ENCODE measurements around the gene CDH3.
"Not testable (repeated sequence)": the region's sequence is repeated elsewhere in the genome, so short reads cannot be mapped to it uniquely, and the experiment has no call there.

Gene CDH3

GRCh38 chr16:68698091-68698490, 53.0 kb downstream of the CDH3 start:
- H3K4me3 ChIP-seq (ENCODE audit: low read depth, low read length): no peak overlapping the region

- no peak overlapping the region for H3K4me3 ChIP-seq (ENCODE audit: low read depth, low read length)
These were observed 55.0 kb downstream of the CDH3 start for GRCh38 chr16:68700120-68700519.

- H3K4me3 ChIP-seq (ENCODE audit: low read depth, low read length): no peak overlapping the region
These were observed 55.7 kb downstream of the CDH3 start for GRCh38 chr16:68700831-68701230.

- H3K4me3 ChIP-seq (ENCODE audit: low read depth, low read length): no peak overlapping the region
These were observed 59.2 kb downstream of the CDH3 start for GRCh38 chr16:68704232-68704867.

GRCh38 chr16:68707340-68708152, 62.4 kb downstream of the CDH3 start:
- no peak overlapping the region for H3K4me3 ChIP-seq (ENCODE audit: low read depth, low read length)

GRCh38 chr16:68710211-68710610, 65.1 kb downstream of the CDH3 start:
- H3K4me3 ChIP-seq (ENCODE audit: low read depth, low read length): no peak overlapping the region

GRCh38 chr16:68711421-68712139, 66.5 kb downstream of the CDH3 start:
- no peak overlapping the region for H3K4me3 ChIP-seq (ENCODE audit: low read depth, low read length)

- no peak overlapping the region for H3K4me3 ChIP-seq (ENCODE audit: low read depth, low read length)
These were observed 68.3 kb downstream of the CDH3 start for GRCh38 chr16:68713361-68713760.

GRCh38 chr16:68715471-68715870, 70.4 kb downstream of the CDH3 start:
- H3K4me3 ChIP-seq (ENCODE audit: low read depth, low read length): no peak overlapping the region

- not testable (repeated sequence) for H3K4me3 ChIP-seq (ENCODE audit: low read depth, low read length)
These were observed 71.4 kb downstream of the CDH3 start for GRCh38 chr16:68716516-68716915.

GRCh38 chr16:68717684-68718083, 72.6 kb downstream of the CDH3 start:
- no peak overlapping the region for H3K4me3 ChIP-seq (ENCODE audit: low read depth, low read length)

GRCh38 chr16:68718590-68718989, 73.5 kb downstream of the CDH3 start:
- no peak overlapping the region for H3K4me3 ChIP-seq (ENCODE audit: low read depth, low read length)

- H3K4me3 ChIP-seq (ENCODE audit: low read depth, low read length): no peak overlapping the region
These were observed 74.9 kb downstream of the CDH3 start for GRCh38 chr16:68719993-68720489.

GRCh38 chr16:68722119-68723024, 77.3 kb downstream of the CDH3 start:
- H3K4me3 ChIP-seq (ENCODE audit: low read depth, low read length): no peak overlapping the region

- H3K4me3 ChIP-seq (ENCODE audit: low read depth, low read length): no peak overlapping the region
These were observed 79.7 kb downstream of the CDH3 start for GRCh38 chr16:68724797-68725196.

GRCh38 chr16:68728523-68728922, 83.4 kb downstream of the CDH3 start:
- no peak overlapping the region for H3K4me3 ChIP-seq (ENCODE audit: low read depth, low read length)

- no peak overlapping the region for H3K4me3 ChIP-seq (ENCODE audit: low read depth, low read length)
These were observed 86.5 kb downstream of the CDH3 start for GRCh38 chr16:68731637-68732036.

- H3K4me3 ChIP-seq (ENCODE audit: low read depth, low read length): no peak overlapping the region
These were observed 87.1 kb downstream of the CDH3 start for GRCh38 chr16:68732042-68732680.

- H3K4me3 ChIP-seq (ENCODE audit: low read depth, low read length): no peak overlapping the region
These were observed 87.8 kb downstream of the CDH3 start for GRCh38 chr16:68732741-68733399.

GRCh38 chr16:68733570-68733969, 88.5 kb downstream of the CDH3 start:
- H3K4me3 ChIP-seq (ENCODE audit: low read depth, low read length): no peak overlapping the region

Measured in iPS-11a (cell line).